Esophagus (tissue), 2 donors: ENCODE data around the gene KCNK10. TPM values are rescaled to one million over a fixed set of nuclear protein-coding genes. Genes with fewer than 3 reads are reported as not detected.

Experiments
- H3K27ac ChIP-seq, 2 donors: one replicate each; pipeline ENCODE4 v1.5.1; 2013; ENCODE audit warnings: low read depth in 2 of 2, mild to moderate bottlenecking in 2 of 2, inconsistent platforms in 1 of 2, low read length in 1 of 2, moderate library complexity in 1 of 2
- H3K27me3 ChIP-seq, 2 donors: one replicate each; pipeline ENCODE4 v1.6.1; 2013; ENCODE audit warnings: low read length in 2 of 2, control low read depth in 1 of 2, mild to moderate bottlenecking in 1 of 2; ENCODE audit not compliant: insufficient read depth in 2 of 2, control insufficient read depth in 1 of 2
- H3K36me3 ChIP-seq, 2 donors: one replicate each; pipeline ENCODE4 v1.6.1; 2013; ENCODE audit warnings: low read length in 1 of 2; ENCODE audit not compliant: control insufficient read depth in 2 of 2, insufficient read depth in 2 of 2
- H3K4me1 ChIP-seq, 2 donors: one replicate each; pipeline ENCODE4 v1.6.1; 2013; ENCODE audit warnings: low read length in 1 of 2; ENCODE audit not compliant: control insufficient read depth in 2 of 2, insufficient read depth in 2 of 2
- H3K4me3 ChIP-seq, 2 donors: one replicate each; pipeline ENCODE4 v1.5.1; 2013; ENCODE audit warnings: low read length in 2 of 2, mild to moderate bottlenecking in 2 of 2, low read depth in 1 of 2, moderate library complexity in 1 of 2
- H3K9me3 ChIP-seq, 2 donors: one replicate each; pipeline ENCODE4 v1.6.1; 2013; ENCODE audit warnings: mild to moderate bottlenecking in 2 of 2, low read depth in 1 of 2, low read length in 1 of 2, moderate library complexity in 1 of 2; ENCODE audit not compliant: control insufficient read depth in 2 of 2, insufficient read depth in 1 of 2
- WGBS, 2 donors: extraction: QIAGEN DNeasy Blood & Tissue Kit; methylation state at CpG; one replicate each; pipeline ENCODE4 v1.1.7; 2013; 5-methylcytosine and 5-hydroxymethylcytosine counted together
- polyA plus RNA-seq, 2 donors: library from polyadenylated mRNA; stranded (reverse); fragments of 200-250 nt; gene quantifications; one replicate each; pipeline ENCODE4 v1.2.3, GENCODE V29; 2013
- donor health status: healthy with polysubstance abuse.
- donor health status: Bipolar disorder and iron deficiency.

KCNK10 gene
- polyA plus RNA-seq, 2 donors, result 0.61 to 1.0 TPM

- WGBS, 2 donors, result 80 to 91% methylated on average over 1 of the region's 1 CpG
- Histone ChIP-seq H3K27ac (no peak overlapping the region), H3K4me1 (peaks cover 0 to 3% of the 10 kb centered on the region in 2 donors), H3K4me3 (no peak overlapping the region), H3K27me3 (no peaks in the 10 kb centered on the region), H3K9me3 (no peaks in the 10 kb centered on the region), H3K36me3 (no peaks in the 10 kb centered on the region)
Observed at GRCh38 chr14:88199882-88200281, 123.2 kb downstream of the KCNK10 start.

- Histone ChIP-seq H3K4me3 (no peak overlapping the region), H3K9me3 (no peaks in the 10 kb centered on the region), H3K36me3 (no peaks in the 10 kb centered on the region), H3K27ac (no peak overlapping the region), H3K4me1 (no peaks in the 10 kb centered on the region), H3K27me3 (peaks cover 0 to under 1% of the 10 kb centered on the region in 2 donors)
- WGBS, 2 donors, result 95% methylated on average over 1 of the region's 1 CpG
Observed at GRCh38 chr14:88198446-88198845, 124.6 kb downstream of the KCNK10 start.

- H3K27me3 ChIP-seq, result peaks cover 0 to 4% of the 10 kb centered on the region in 2 donors
- no peaks in the 10 kb centered on the region for H3K36me3 ChIP-seq
- H3K4me1 ChIP-seq, result no peaks in the 10 kb centered on the region
- H3K27ac ChIP-seq, result no peak overlapping the region
- no peaks in the 10 kb centered on the region for H3K9me3 ChIP-seq
- WGBS, 2 donors, result 84 to 85% methylated on average over 1 of the region's 1 CpG
- no peak overlapping the region for H3K4me3 ChIP-seq
Observed at GRCh38 chr14:88196925-88197324, 126.1 kb downstream of the KCNK10 start.

GRCh38 chr14:88196116-88196890 lies 126.8 kb downstream of the KCNK10 start:
- 75 to 80% methylated on average over 7 of the region's 7 CpGs for WGBS, 2 donors
- peaks cover 0 to 4% of the 10 kb centered on the region in 2 donors for H3K27me3 ChIP-seq

GRCh38 chr14:88195676-88196075 lies 127.4 kb downstream of the KCNK10 start:
- no peak overlapping the region for H3K27ac ChIP-seq

More at GRCh38 chr14:88196116-88196890, 126.8 kb downstream of the KCNK10 start:
- H3K9me3 ChIP-seq, result no peaks in the 10 kb centered on the region
- H3K36me3 ChIP-seq, result no peaks in the 10 kb centered on the region
- no peak overlapping the region for H3K27ac ChIP-seq
- H3K4me1 ChIP-seq, result no peaks in the 10 kb centered on the region
- no peak overlapping the region for H3K4me3 ChIP-seq

GRCh38 chr14:88194531-88194930 lies 128.5 kb downstream of the KCNK10 start:
- no peak overlapping the region for H3K27ac ChIP-seq
- peaks cover 0 to 4% of the 10 kb centered on the region in 2 donors for H3K27me3 ChIP-seq
- no peaks in the 10 kb centered on the region for H3K4me1 ChIP-seq
- no peaks in the 10 kb centered on the region for H3K36me3 ChIP-seq
- no peak overlapping the region for H3K4me3 ChIP-seq
- no peaks in the 10 kb centered on the region for H3K9me3 ChIP-seq
- 52% methylated on average over 8 of the region's 8 CpGs for WGBS, 2 donors

More at GRCh38 chr14:88195676-88196075, 127.4 kb downstream of the KCNK10 start:
- H3K4me1 ChIP-seq, result no peaks in the 10 kb centered on the region
- no peaks in the 10 kb centered on the region for H3K9me3 ChIP-seq
- H3K4me3 ChIP-seq, result no peak overlapping the region
- WGBS, 2 donors, result 43 to 46% methylated on average over 7 of the region's 7 CpGs
- no peaks in the 10 kb centered on the region for H3K36me3 ChIP-seq
- H3K27me3 ChIP-seq, result peaks cover 0 to 4% of the 10 kb centered on the region in 2 donors

- H3K4me3 ChIP-seq, result no peak overlapping the region
- H3K9me3 ChIP-seq, result no peaks in the 10 kb centered on the region
- H3K27ac ChIP-seq, result no peak overlapping the region
- 55 to 60% methylated on average over 2 of the region's 2 CpGs for WGBS, 2 donors
- H3K36me3 ChIP-seq, result no peaks in the 10 kb centered on the region
- peaks cover 0 to 4% of the 10 kb centered on the region in 2 donors for H3K27me3 ChIP-seq
- peaks cover 0 to 2% of the 10 kb centered on the region in 2 donors for H3K4me1 ChIP-seq
Observed at GRCh38 chr14:88191605-88192004, 131.5 kb downstream of the KCNK10 start.

- WGBS, 2 donors, result 23 to 27% methylated on average over 10 of the region's 10 CpGs
- Histone ChIP-seq H3K4me3 (no peak overlapping the region), H3K27ac (no peak overlapping the region)
Observed at GRCh38 chr14:88189417-88190191, 133.5 kb downstream of the KCNK10 start.

GRCh38 chr14:88188745-88189416 lies 134.2 kb downstream of the KCNK10 start:
- H3K27ac ChIP-seq, result no peak overlapping the region
- no peaks in the 10 kb centered on the region for H3K9me3 ChIP-seq
- no peak overlapping the region for H3K4me3 ChIP-seq
- H3K27me3 ChIP-seq, result peaks cover 0 to 4% of the 10 kb centered on the region in 2 donors
- peaks cover 0 to 2% of the 10 kb centered on the region in 2 donors for H3K4me1 ChIP-seq
- WGBS, 2 donors, result 19 to 20% methylated on average over 13 of the region's 13 CpGs
- H3K36me3 ChIP-seq, result no peaks in the 10 kb centered on the region

More at GRCh38 chr14:88189417-88190191, 133.5 kb downstream of the KCNK10 start:
- Histone ChIP-seq H3K4me1 (peaks cover 0 to 2% of the 10 kb centered on the region in 2 donors), H3K27me3 (peaks cover 0 to 4% of the 10 kb centered on the region in 2 donors), H3K36me3 (no peaks in the 10 kb centered on the region), H3K9me3 (no peaks in the 10 kb centered on the region)
